ENCODE measurements around the gene EVI2A. TPM values are rescaled to one million over a fixed set of nuclear protein-coding genes. Genes with fewer than 3 reads are reported as not detected.

The EVI2A gene
- total RNA-seq, 2 donors from 2014 or later: 2.6 to 7.4 TPM

- Histone ChIP-seq H3K27me3 (no peaks in the 10 kb centered on the region), H3K4me1 (no peaks in the 10 kb centered on the region), H3K9ac (ENCODE audit: low read depth in 2 of 2, low read length in 2 of 2) (no peak overlapping the region), H3K9me3 (no peaks in the 10 kb centered on the region), H3K27ac (no peak overlapping the region), H3K36me3 (no peaks in the 10 kb centered on the region), H3K4me3 (no peak overlapping the region)
- intact Hi-C loops (cut with DNase I): no loop called here
- no peak for TF ChIP-seq CTCF (IDR thresholded peaks at IDR 0.05)
- DNase-seq: no peak
These were observed 47.9 kb downstream of the EVI2A start for GRCh38 chr17:31273516-31273915.

- Histone ChIP-seq H3K27ac (no peak overlapping the region), H3K4me1 (no peaks in the 10 kb centered on the region), H3K4me3 (no peak overlapping the region), H3K36me3 (no peaks in the 10 kb centered on the region), H3K9me3 (no peaks in the 10 kb centered on the region), H3K27me3 (no peaks in the 10 kb centered on the region), H3K9ac (ENCODE audit: low read depth in 2 of 2, low read length in 2 of 2) (no peak overlapping the region)
- intact Hi-C loops (cut with DNase I): no loop called here
- TF ChIP-seq CTCF (IDR thresholded peaks at IDR 0.05): no peak
- DNase-seq: no peak
These were observed 48.6 kb downstream of the EVI2A start for GRCh38 chr17:31272803-31273202.

- no peaks in the 10 kb centered on the region for H3K27me3 ChIP-seq
- H3K4me1 ChIP-seq: no peaks in the 10 kb centered on the region
- no peak for DNase-seq
- H3K9ac ChIP-seq (ENCODE audit: low read depth in 2 of 2, low read length in 2 of 2): no peak overlapping the region
- no peak for TF ChIP-seq CTCF (IDR thresholded peaks at IDR 0.05)
- no peaks in the 10 kb centered on the region for H3K36me3 ChIP-seq
- H3K9me3 ChIP-seq: no peaks in the 10 kb centered on the region
- no peak overlapping the region for H3K4me3 ChIP-seq
- no peak overlapping the region for H3K27ac ChIP-seq
- intact Hi-C loops (cut with DNase I): no loop called here
These were observed 49.2 kb downstream of the EVI2A start for GRCh38 chr17:31272236-31272635.

GRCh38 chr17:31269578-31269983 lies 51.8 kb downstream of the EVI2A start:
- Histone ChIP-seq H3K27me3 (no peaks in the 10 kb centered on the region), H3K4me3 (no peak overlapping the region), H3K27ac (no peak overlapping the region), H3K9me3 (no peaks in the 10 kb centered on the region), H3K9ac (ENCODE audit: low read depth in 2 of 2, low read length in 2 of 2) (no peak overlapping the region), H3K4me1 (no peaks in the 10 kb centered on the region), H3K36me3 (no peaks in the 10 kb centered on the region)
- intact Hi-C loops (cut with DNase I): no loop called here
- no peak for TF ChIP-seq CTCF (IDR thresholded peaks at IDR 0.05)
- DNase-seq: no peak

GRCh38 chr17:31269036-31269577 lies 52.3 kb downstream of the EVI2A start:
- no peak overlapping the region for H3K27ac ChIP-seq
- no peaks in the 10 kb centered on the region for H3K4me1 ChIP-seq
- no peak overlapping the region for H3K4me3 ChIP-seq
- TF ChIP-seq CTCF (IDR thresholded peaks at IDR 0.05): no peak
- no peak overlapping the region for H3K9ac ChIP-seq (ENCODE audit: low read depth in 2 of 2, low read length in 2 of 2)
- no peak for DNase-seq
- H3K9me3 ChIP-seq: no peaks in the 10 kb centered on the region
- intact Hi-C loops (cut with DNase I): no loop called here
- H3K27me3 ChIP-seq: no peaks in the 10 kb centered on the region
- H3K36me3 ChIP-seq: no peaks in the 10 kb centered on the region

Other genes with a start within 250 kb of the EVI2A start
- gene NF1, start 226.6 kb downstream of the EVI2A start, total RNA-seq: 10 to 100 TPM; 38.5 to 49.1 TPM
- under 1 TPM in 1 of 2 donors, not detected in 1; 0.40 TPM for gene OMG, start 24.4 kb downstream of the EVI2A start, total RNA-seq
- 1 to 10 TPM; 2.2 to 8.5 TPM for gene EVI2B, start 7.6 kb downstream of the EVI2A start, total RNA-seq
- gene RAB11FIP4, start 70.1 kb upstream of the EVI2A start, total RNA-seq: 10 to 100 TPM; 41.5 to 46.0 TPM